Progenitor cell of endocrine pancreas (in vitro differentiated cells): Measurements from ENCODE around the gene TVP23A. TPM values are rescaled to one million over a fixed set of nuclear protein-coding genes. Genes with fewer than 3 reads are reported as not detected.
"Not testable (repeated sequence)": the region's sequence is repeated elsewhere in the genome, so short reads cannot be mapped to it uniquely, and the experiment has no call there.

Source experiments
- DNase-seq: peaks from one replicate; pipeline ENCODE4 v3.0.0; 2021; ENCODE audit warnings: low spot score; ENCODE audit not compliant: unreplicated experiment
- H3K27ac Mint-ChIP-seq: 2 replicates; pipeline ENCODE4 v1.8.0; 2021; ENCODE audit warnings: mild to moderate bottlenecking, moderate library complexity, mixed read lengths
- H3K27me3 Mint-ChIP-seq: 2 replicates; pipeline ENCODE4 v1.8.0; 2021; ENCODE audit warnings: mixed read lengths
- H3K36me3 Mint-ChIP-seq: 2 replicates; pipeline ENCODE4 v1.8.0; 2022; ENCODE audit warnings: mixed read lengths; ENCODE audit not compliant: insufficient read depth
- H3K4me1 Mint-ChIP-seq: 2 replicates; pipeline ENCODE4 v1.8.0; 2021; ENCODE audit warnings: low read depth, mixed read lengths
- H3K4me3 Mint-ChIP-seq: 2 replicates; pipeline ENCODE4 v1.8.0; 2021; ENCODE audit warnings: low read depth, mild to moderate bottlenecking, moderate library complexity, mixed read lengths
- H3K9me3 Mint-ChIP-seq: 2 replicates; pipeline ENCODE4 v1.8.0; 2021; ENCODE audit warnings: low read depth, mixed read lengths
- total RNA-seq: library from RNA; stranded (reverse); gene quantifications from 2 replicates; pipeline ENCODE4 v1.2.1, GENCODE V29; 2021
- TF ChIP-seq, protein P1 (sequence below): fragments of 200-600 bp; sonication (generic); IDR thresholded peaks from one replicate; pipeline ENCODE4 v1.5.0; 2021; ENCODE audit warnings: antibody characterized with exemption, mild to moderate bottlenecking; ENCODE audit not compliant: unreplicated experiment

TVP23A gene
- total RNA-seq, 1 donor from 2014 or later, result 8.5 TPM

- Mint-ChIP-seq H3K4me1 (no peaks in the 10 kb centered on the region), H3K27ac (no peak overlapping the region), H3K9me3 (no peaks in the 10 kb centered on the region), H3K4me3 (no peak overlapping the region), H3K36me3 (peaks cover 6% of the 10 kb centered on the region), H3K27me3 (no peaks in the 10 kb centered on the region)
- TF ChIP-seq, protein P1, sequence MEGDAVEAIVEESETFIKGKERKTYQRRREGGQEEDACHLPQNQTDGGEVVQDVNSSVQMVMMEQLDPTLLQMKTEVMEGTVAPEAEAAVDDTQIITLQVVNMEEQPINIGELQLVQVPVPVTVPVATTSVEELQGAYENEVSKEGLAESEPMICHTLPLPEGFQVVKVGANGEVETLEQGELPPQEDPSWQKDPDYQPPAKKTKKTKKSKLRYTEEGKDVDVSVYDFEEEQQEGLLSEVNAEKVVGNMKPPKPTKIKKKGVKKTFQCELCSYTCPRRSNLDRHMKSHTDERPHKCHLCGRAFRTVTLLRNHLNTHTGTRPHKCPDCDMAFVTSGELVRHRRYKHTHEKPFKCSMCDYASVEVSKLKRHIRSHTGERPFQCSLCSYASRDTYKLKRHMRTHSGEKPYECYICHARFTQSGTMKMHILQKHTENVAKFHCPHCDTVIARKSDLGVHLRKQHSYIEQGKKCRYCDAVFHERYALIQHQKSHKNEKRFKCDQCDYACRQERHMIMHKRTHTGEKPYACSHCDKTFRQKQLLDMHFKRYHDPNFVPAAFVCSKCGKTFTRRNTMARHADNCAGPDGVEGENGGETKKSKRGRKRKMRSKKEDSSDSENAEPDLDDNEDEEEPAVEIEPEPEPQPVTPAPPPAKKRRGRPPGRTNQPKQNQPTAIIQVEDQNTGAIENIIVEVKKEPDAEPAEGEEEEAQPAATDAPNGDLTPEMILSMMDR, result no peak
- DNase-seq, result no peak
Measured at GRCh38 chr16:10808218-10808617, 10.4 kb downstream of the TVP23A start.

DNA sequence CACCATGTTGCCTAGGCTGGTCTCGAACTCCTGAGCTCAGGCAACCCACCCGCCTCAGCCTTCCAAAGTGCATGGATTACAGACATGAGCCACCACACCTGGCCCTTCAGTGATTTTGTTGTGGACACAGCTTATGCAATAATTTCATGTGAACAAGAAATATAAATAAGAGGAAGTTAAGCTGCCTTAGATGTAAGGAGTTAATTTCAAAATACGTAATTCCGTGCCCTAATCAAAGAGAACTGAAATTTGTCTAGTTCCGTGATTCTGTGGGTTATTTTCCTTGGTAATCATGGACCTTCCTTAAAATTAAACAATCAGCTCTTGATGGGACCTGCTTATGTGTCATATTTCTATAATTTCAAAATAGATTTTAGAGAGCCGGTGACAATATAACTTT lies 11.9 kb downstream of the TVP23A start:
- Mint-ChIP-seq H3K9me3 (no peaks in the 10 kb centered on the region), H3K27me3 (no peaks in the 10 kb centered on the region), H3K4me1 (no peaks in the 10 kb centered on the region), H3K36me3 (peaks cover 6% of the 10 kb centered on the region), H3K4me3 (no peak overlapping the region), H3K27ac (no peak overlapping the region)
- no peak for DNase-seq
- TF ChIP-seq, protein P1, result no peak

- H3K4me1 Mint-ChIP-seq, result no peaks in the 10 kb centered on the region
- TF ChIP-seq, protein P1, result no peak
- no peak overlapping the region for H3K27ac Mint-ChIP-seq
- peaks cover 2% of the 10 kb centered on the region for H3K36me3 Mint-ChIP-seq
- H3K9me3 Mint-ChIP-seq, result no peaks in the 10 kb centered on the region
- no peak for DNase-seq
- H3K27me3 Mint-ChIP-seq, result no peaks in the 10 kb centered on the region
- H3K4me3 Mint-ChIP-seq, result no peak overlapping the region
Measured at GRCh38 chr16:10805334-10805733, 13.3 kb downstream of the TVP23A start.

DNA sequence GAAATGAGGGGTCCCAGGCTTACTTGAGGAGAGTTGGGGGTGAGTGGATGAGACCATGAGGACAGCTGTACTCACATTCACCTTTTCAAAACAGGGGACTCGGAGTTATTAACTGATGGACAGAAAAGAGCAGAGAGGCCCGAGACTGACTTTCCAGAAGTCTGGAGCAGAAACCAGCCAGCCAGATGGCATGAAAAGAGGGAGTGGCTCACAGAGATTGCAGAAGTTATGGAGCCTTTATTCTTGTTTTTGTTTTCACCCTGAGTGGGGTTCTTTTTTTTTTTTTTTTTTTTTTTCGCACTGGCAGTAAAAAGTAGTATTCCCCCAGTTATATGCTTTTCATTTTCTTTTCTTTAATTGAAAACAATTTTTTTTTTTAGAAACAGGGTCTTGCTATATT lies 18.9 kb downstream of the TVP23A start:
- no peak for DNase-seq
- H3K4me1 Mint-ChIP-seq, result no peaks in the 10 kb centered on the region
- no peak overlapping the region for H3K27ac Mint-ChIP-seq
- no peak overlapping the region for H3K4me3 Mint-ChIP-seq
- no peaks in the 10 kb centered on the region for H3K9me3 Mint-ChIP-seq
- no peaks in the 10 kb centered on the region for H3K27me3 Mint-ChIP-seq
- TF ChIP-seq, protein P1, result no peak
- peaks cover 2% of the 10 kb centered on the region for H3K36me3 Mint-ChIP-seq

- DNase-seq, result no peak
- no peak overlapping the region for H3K4me3 Mint-ChIP-seq
- no peaks in the 10 kb centered on the region for H3K36me3 Mint-ChIP-seq
- peaks cover 4% of the 10 kb centered on the region for H3K4me1 Mint-ChIP-seq
- H3K27ac Mint-ChIP-seq, result no peak overlapping the region
- no peaks in the 10 kb centered on the region for H3K9me3 Mint-ChIP-seq
- no peaks in the 10 kb centered on the region for H3K27me3 Mint-ChIP-seq
- TF ChIP-seq, protein P1, result no peak
Measured at GRCh38 chr16:10791048-10791447, 27.5 kb downstream of the TVP23A start.

DNA sequence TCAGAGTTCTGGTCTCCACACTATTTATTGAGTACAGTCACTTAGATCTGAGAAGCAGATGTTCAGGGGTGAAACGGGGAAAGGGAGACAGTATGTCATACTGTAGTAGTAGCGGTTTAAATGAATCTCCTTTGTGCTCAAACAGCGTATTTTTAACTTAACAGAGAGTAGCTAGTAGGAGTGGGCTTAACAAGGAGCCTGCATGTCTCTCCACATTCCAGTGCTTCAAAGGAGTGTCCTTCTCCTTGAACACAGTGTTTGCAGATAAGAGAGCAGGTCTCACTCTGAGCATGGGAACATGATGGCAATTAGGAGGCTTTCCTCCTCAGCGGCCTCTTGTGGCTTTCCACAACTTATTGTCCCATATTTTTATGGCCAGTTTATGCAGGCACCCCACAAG lies 30.0 kb downstream of the TVP23A start:
- not testable (repeated sequence) for DNase-seq, H3K4me3 Mint-ChIP-seq, H3K27me3 Mint-ChIP-seq, H3K9me3 Mint-ChIP-seq, H3K27ac Mint-ChIP-seq, H3K4me1 Mint-ChIP-seq, H3K36me3 Mint-ChIP-seq
